Kidney glomerular epithelial cell (primary cell): ENCODE results near the gene HOXD3.

Experiments
- DNase-seq: peaks from one replicate; lab custom pipeline; 2025; lab: John Stamatoyannopoulos, UW

Gene HOXD3

DNA sequence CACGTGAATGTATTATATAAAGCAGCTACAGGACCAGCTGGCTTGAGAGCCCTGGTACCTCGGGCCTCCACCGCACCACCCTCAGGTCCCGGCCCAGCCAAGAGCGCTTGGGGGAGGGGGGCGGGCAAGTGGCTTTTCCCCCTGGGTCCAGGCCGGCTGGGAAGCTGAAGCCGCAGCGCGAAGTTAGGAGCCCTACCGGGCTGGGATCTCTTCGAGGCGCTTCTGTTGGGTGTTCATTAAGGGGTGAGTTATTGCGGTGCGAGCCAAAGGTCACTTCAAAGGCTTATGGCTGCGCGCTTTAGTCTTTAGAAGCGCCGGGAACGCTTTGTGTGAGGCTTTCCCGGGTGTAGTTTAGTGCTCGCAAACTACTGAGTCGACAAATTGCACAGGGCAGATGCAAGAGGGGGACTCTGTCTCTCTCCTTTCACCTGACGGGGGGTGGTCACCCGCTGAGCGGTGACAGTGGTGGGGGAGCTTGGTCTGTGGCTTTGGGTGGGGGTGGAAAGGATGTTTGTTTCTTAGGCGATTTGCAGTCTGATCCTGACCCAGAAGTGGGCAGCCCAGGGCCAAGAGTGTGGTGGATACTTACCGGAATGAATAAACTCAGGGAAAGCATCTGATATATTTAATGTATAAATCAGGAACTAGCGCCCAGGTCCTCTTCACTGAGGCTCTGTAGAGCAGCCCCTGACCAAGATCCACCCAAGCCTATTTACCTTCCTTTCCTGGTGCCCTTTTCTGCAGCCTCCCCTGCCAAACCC is 6.0 kb downstream of the HOXD3 start:
- DNase-seq, result no peak

DNA sequence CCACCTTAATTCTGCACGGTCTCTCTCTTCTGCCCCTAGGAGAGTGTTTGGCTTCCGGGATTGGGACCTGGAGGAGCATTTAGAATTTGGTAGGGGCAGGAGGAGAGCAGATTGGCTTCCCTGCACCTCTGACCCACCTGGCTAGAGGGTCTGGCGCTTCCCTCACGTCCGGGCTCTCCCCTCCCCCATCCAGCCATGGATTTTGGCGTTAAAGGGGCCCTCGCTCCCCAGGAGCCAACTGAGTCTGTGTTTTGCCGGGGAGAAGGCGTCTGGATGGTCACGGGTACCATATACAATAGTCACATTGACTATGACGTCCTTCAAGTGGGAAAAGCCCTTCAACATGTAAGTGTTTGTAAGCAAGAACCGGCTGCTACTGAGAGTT is 6.6 kb downstream of the HOXD3 start:
- no peak for DNase-seq

GRCh38 chr2:176164201-176164600 is 7.1 kb downstream of the HOXD3 start:
- DNase-seq, result no peak

- peak; percentile 30 for DNase-seq
Measured at GRCh38 chr2:176164611-176165369, 7.7 kb downstream of the HOXD3 start.

DNA sequence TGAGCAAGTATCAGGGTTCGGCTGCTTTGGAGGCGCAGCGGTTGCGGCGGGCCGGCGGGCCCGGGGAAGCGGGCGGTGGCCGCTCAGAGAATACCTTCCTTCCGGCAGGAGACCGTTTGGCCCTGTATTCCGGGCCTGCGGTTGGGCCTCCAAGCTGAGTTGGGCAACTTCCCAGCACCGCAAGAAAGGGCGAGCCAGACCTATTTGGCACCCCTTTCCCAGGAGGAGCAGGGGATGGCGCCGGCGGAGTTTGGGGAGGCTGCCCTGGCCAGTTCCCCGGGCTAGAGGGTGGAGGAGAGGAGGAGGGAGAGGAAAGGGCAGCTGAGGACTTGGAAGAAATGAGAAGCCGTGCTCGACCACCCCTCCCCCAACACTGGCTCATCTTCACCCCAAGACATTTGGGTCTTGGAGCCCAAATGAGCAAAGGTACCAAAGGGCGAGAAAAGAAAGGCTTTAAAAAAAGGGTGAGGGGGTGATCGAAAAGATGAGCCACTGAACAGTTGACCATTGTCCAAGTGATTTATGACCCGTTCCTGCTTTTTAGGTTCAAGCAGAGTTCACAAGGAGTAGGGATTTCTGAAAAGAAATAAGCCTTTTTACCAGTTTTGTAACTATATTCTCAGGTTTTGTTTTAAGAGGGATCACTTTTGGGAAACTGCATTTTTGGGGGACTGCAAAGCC is 8.4 kb downstream of the HOXD3 start:
- no peak for DNase-seq

- DNase-seq, result no peak
Measured at GRCh38 chr2:176166272-176166671, 9.2 kb downstream of the HOXD3 start.

DNA sequence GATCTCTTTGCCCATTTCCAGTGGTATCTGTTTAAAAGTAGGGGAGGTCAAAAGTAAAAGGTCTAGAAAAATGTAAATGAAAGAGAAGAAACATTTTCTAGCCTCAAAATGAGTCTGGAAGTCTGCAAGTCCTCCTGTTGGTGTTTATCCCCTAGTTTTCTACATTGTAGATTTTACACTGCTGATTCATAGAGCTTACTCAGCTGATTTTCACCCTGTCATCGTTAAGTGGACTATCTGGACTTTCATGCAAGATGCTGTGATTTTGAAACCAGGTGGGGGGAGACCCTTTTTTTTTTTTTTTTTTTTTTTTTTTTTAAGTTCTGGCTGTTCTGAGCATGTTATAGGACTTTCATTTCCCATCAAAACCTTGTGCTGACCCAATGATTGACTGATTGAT is 10.3 kb downstream of the HOXD3 start:
- DNase-seq, result no peak

GRCh38 chr2:176169181-176169580 is 12.1 kb downstream of the HOXD3 start:
- no peak for DNase-seq

GRCh38 chr2:176169711-176170110 is 12.6 kb downstream of the HOXD3 start:
- DNase-seq, result no peak

GRCh38 chr2:176170602-176171305 is 13.6 kb downstream of the HOXD3 start:
- no peak for DNase-seq

DNA sequence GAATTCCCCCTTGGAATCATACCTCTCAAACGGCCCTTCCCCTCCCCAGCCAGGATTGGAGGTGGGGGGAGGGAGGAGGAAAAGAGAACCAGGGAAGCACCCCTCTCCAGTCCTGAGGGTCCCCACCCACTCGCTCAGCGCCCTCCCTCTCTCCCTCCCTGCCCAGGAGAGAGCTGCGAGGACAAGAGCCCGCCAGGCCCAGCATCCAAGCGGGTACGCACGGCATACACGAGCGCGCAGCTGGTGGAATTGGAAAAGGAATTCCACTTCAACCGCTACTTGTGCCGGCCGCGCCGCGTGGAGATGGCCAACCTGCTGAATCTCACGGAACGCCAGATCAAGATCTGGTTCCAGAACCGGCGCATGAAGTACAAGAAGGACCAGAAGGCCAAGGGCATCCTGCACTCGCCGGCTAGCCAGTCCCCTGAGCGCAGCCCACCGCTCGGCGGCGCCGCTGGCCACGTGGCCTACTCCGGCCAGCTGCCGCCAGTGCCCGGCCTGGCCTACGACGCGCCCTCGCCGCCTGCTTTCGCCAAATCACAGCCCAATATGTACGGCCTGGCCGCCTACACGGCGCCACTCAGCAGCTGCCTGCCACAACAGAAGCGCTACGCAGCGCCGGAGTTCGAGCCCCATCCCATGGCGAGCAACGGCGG is 14.4 kb downstream of the HOXD3 start:
- DNase-seq, result no peak

- no peak for DNase-seq
Measured at GRCh38 chr2:176172007-176172894, 15.1 kb downstream of the HOXD3 start.

- no peak for DNase-seq
Measured at GRCh38 chr2:176172895-176173566, 15.9 kb downstream of the HOXD3 start.

DNA sequence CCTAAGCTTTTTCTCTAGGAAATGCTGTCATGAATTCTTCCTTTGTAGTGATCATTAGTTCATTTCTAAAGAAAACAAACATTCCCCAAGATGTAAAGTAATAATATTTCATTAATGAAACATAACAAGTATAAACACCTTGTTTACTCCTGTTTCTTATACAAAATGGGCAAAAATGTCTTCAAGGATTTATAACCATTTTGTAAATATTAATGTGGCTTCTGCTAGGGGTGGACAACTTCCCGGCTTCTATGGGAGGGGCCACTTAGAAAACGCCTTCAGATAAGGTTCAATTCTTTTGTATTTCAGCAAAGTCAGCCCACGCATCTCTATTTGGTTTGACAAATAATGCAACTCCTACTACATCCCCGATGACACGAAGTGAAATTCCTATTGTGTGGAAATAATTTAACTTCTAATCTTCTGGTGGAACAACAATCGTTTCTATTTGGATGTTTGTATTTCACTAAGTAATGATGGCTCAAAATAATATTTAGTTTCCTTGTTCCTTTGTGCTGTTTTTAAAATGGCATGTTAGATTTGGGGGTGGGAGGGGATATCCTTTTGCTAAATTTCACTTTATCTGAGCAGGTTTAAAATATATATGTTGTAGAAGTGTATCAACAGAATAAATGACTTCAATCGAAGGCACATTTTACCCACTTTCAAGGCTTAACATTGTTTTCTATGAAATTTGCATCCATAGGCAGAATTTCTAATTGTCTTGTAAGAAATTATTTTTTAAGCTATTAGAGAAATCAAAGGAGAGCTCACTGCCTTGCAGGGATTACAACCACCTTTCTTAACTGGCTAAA is 16.7 kb downstream of the HOXD3 start:
- no peak for DNase-seq

GRCh38 chr2:176174382-176174823 is 17.3 kb downstream of the HOXD3 start:
- peak; percentile 50 for DNase-seq

DNA sequence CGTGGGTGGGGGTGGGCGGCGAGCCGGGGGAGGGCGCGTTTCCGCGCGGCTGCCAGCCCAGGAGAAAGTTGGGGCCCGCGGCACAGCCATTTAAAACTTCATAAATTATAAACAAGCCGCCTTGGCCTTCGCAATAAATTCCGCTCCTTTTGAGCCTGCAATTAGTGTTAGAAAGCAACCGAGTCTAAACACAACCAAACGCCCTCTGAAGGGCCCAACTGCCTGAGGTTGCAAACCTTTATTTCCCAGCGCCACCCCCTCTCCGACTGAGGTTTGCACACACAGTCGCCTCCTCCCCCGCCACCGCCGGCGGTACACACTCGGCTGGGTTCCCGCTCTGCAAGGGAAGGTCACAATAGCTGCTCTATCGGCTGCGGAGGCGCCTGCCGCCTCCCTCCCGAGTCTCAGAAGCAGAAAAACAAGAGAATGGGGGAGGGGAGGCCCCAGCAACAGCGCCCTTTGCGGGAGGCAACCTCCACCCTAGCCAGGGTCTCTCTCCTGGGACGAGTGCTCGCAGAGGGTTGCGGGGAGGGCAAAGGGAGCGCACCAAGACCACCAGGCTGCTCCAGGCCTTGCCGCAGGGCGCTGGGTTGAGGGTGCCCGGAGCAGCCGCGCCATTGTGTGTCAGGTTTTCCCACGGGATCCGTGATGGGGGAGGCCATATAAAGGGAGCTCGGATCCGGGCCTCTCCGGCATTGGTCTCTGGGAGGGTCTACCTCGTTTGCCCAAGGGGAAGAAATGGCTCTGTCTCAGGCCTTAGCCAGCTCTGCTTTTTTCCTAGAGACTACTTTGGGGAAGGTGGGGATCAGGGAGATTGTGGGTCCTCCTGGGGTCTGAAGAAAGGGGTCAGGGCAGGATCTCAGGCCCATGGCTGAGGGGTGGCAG is 18.0 kb downstream of the HOXD3 start:
- DNase-seq, result no peak

- DNase-seq, result no peak
Measured at GRCh38 chr2:176175709-176176607, 18.9 kb downstream of the HOXD3 start.
